Neural crest cell (in vitro differentiated cells): Measurements from ENCODE around the gene C1QTNF3. TPM values are rescaled to one million over a fixed set of nuclear protein-coding genes. Genes with fewer than 3 reads are reported as not detected.

Source experiments
- DNase-seq: peaks from one replicate; pipeline ENCODE4 v3.0.0; 2021; ENCODE audit warnings: low read depth, mixed read lengths, low spot score
- H3K27ac Mint-ChIP-seq: one replicate; pipeline ENCODE4 v1.8.0; 2021; ENCODE audit warnings: mild to moderate bottlenecking, mixed read lengths; ENCODE audit not compliant: unreplicated experiment
- H3K27me3 Mint-ChIP-seq: 2 replicates; pipeline ENCODE4 v1.8.0; 2021; ENCODE audit warnings: low read depth, mild to moderate bottlenecking, mixed read lengths
- H3K36me3 Mint-ChIP-seq: 2 replicates; pipeline ENCODE4 v1.8.0; 2021; ENCODE audit warnings: low read depth, mild to moderate bottlenecking, mixed read lengths
- H3K4me1 Mint-ChIP-seq: 2 replicates; pipeline ENCODE4 v1.8.0; 2021; ENCODE audit warnings: mixed read lengths
- H3K4me3 Mint-ChIP-seq: one replicate; pipeline ENCODE4 v1.8.0; 2021; ENCODE audit warnings: mild to moderate bottlenecking, mixed read lengths
- H3K9me3 Mint-ChIP-seq: 2 replicates; pipeline ENCODE4 v1.8.0; 2021; ENCODE audit warnings: mixed read lengths
- total RNA-seq: library from RNA; stranded (reverse); gene quantifications from 2 replicates; pipeline ENCODE4 v1.2.1, GENCODE V29; 2021
- TF ChIP-seq, protein P1 (sequence below): fragments of 200-600 bp; sonication (generic); conservative IDR thresholded peaks from 2 replicates; pipeline ENCODE4 v1.5.0; 2021; ENCODE audit warnings: antibody characterized with exemption, mild to moderate bottlenecking

Gene C1QTNF3
- total RNA-seq, 1 donor from 2014 or later: 7.7 TPM

DNA sequence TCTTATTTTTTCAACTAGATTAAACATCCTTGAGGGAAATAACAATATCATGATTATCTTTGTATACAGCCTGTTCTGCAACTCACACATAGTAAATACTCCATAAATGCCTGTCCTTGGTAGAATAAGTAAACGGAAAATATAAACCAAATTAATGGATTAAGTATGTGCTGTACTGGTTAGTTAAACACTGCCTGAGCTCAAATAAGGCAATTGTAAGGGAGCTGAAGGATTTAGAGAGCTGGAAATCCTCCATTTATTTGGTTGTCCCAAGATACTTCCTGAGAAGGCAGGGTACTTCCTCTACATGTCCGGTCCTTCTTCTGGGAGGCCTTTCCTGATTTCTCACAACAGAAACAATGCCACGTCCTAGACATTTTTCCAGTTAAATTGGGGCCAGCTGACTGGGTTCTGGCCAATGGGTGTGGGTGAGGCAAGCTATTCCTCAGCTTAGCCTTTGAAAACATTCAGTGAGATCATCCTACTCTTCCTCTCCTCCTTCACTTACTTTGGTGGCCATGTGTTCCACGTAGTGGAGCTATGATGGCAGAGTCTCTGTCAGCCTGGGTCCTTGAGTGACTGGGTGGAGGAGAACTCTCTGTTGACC, 8.5 kb upstream of the C1QTNF3 start:
- Mint-ChIP-seq H3K27ac (no peak overlapping the region), H3K4me1 (peaks cover 37% of the 10 kb centered on the region), H3K36me3 (peaks cover 41% of the 10 kb centered on the region), H3K9me3 (peaks cover 4% of the 10 kb centered on the region), H3K27me3 (no peaks in the 10 kb centered on the region), H3K4me3 (no peak overlapping the region)
- TF ChIP-seq, protein P1, sequence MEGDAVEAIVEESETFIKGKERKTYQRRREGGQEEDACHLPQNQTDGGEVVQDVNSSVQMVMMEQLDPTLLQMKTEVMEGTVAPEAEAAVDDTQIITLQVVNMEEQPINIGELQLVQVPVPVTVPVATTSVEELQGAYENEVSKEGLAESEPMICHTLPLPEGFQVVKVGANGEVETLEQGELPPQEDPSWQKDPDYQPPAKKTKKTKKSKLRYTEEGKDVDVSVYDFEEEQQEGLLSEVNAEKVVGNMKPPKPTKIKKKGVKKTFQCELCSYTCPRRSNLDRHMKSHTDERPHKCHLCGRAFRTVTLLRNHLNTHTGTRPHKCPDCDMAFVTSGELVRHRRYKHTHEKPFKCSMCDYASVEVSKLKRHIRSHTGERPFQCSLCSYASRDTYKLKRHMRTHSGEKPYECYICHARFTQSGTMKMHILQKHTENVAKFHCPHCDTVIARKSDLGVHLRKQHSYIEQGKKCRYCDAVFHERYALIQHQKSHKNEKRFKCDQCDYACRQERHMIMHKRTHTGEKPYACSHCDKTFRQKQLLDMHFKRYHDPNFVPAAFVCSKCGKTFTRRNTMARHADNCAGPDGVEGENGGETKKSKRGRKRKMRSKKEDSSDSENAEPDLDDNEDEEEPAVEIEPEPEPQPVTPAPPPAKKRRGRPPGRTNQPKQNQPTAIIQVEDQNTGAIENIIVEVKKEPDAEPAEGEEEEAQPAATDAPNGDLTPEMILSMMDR: no peak
- DNase-seq: no peak

DNA sequence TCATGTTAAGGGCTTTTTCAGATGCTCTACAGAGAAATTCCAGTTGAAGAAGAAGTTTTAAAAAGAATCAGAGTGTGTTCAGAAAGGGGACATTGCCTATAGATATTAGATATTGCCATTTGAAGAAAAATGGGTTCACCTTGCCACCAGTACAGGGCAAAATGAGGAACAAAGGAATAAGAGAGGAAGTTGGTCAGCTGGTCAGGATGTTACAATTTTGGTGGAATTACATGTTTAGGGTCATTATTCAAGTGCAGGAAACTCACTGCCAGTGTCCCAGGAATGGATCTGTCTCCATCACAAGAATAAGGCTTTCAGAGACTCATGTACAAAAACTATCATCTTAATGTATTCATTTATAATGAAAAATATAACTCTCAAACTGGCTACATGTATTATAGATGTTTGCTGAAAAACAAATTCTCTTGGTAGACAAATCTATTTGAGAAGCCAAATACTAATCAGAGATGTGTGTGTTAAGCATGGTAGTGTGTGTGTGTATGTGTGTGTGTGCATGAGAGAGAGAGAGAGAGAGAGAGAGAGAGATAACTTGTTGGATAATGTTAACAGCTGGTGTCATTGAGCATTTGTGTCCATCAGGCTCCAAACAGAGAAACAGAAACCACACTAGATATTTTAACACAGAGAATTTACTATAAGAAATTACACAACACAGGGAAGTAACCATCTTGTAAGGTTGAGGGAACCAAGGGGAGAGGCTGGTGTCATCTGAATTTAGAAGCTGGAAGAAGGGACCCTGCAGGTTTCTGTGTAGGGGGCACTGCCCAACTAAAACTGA, 5.0 kb upstream of the C1QTNF3 start:
- peaks cover 4% of the 10 kb centered on the region for H3K9me3 Mint-ChIP-seq
- no peak overlapping the region for H3K27ac Mint-ChIP-seq
- DNase-seq: no peak
- peaks cover 42% of the 10 kb centered on the region for H3K36me3 Mint-ChIP-seq
- peaks cover 23% of the 10 kb centered on the region for H3K4me1 Mint-ChIP-seq
- H3K27me3 Mint-ChIP-seq: no peaks in the 10 kb centered on the region
- TF ChIP-seq, protein P1: no peak
- H3K4me3 Mint-ChIP-seq: no peak overlapping the region

DNA sequence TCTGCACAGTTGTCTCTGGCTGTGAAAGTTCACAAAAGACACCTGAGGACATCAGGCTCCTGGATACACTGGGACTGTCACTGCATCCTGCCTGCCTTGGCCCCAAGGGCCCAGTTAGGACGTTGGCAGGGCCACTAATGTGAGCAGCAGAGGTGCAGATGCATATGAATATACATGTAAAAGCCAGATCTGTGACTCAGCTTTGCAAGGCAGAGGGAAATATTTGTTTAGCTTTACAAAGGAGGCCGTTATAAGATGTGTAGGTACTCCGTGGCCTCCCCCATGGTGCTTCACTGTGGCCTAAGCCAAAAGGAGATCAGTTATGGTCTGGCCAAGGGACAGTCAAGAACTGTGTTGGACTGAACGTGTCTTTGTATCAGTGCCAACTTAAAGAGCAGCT, 4.1 kb upstream of the C1QTNF3 start:
- no peaks in the 10 kb centered on the region for H3K27me3 Mint-ChIP-seq
- H3K4me1 Mint-ChIP-seq: peaks cover 25% of the 10 kb centered on the region
- no peak overlapping the region for H3K4me3 Mint-ChIP-seq
- DNase-seq: no peak
- TF ChIP-seq, protein P1: no peak
- H3K36me3 Mint-ChIP-seq: peaks cover 42% of the 10 kb centered on the region
- peaks cover 4% of the 10 kb centered on the region for H3K9me3 Mint-ChIP-seq
- no peak overlapping the region for H3K27ac Mint-ChIP-seq

GRCh38 chr5:34045996-34046395, 3.0 kb upstream of the C1QTNF3 start:
- DNase-seq: no peak
- TF ChIP-seq, protein P1: no peak
- H3K27ac Mint-ChIP-seq: no peak overlapping the region

GRCh38 chr5:34045023-34045422, 2.0 kb upstream of the C1QTNF3 start:
- peaks cover 5% of the 10 kb centered on the region for H3K9me3 Mint-ChIP-seq
- TF ChIP-seq, protein P1: no peak
- DNase-seq: no peak

More at GRCh38 chr5:34045996-34046395, 3.0 kb upstream of the C1QTNF3 start:
- no peaks in the 10 kb centered on the region for H3K27me3 Mint-ChIP-seq
- H3K4me3 Mint-ChIP-seq: no peak overlapping the region
- peaks cover 38% of the 10 kb centered on the region for H3K36me3 Mint-ChIP-seq
- H3K4me1 Mint-ChIP-seq: peaks cover 37% of the 10 kb centered on the region
- H3K9me3 Mint-ChIP-seq: peaks cover 8% of the 10 kb centered on the region

More at GRCh38 chr5:34045023-34045422, 2.0 kb upstream of the C1QTNF3 start:
- H3K27ac Mint-ChIP-seq: no peak overlapping the region
- H3K27me3 Mint-ChIP-seq: no peaks in the 10 kb centered on the region
- no peak overlapping the region for H3K4me3 Mint-ChIP-seq
- peaks cover 46% of the 10 kb centered on the region for H3K4me1 Mint-ChIP-seq
- H3K36me3 Mint-ChIP-seq: peaks cover 28% of the 10 kb centered on the region
